Measurements from ENCODE around the gene HGD.
"Not testable (repeated sequence)": the region's sequence is repeated elsewhere in the genome, so short reads cannot be mapped to it uniquely, and the experiment has no call there.

HGD gene

DNA sequence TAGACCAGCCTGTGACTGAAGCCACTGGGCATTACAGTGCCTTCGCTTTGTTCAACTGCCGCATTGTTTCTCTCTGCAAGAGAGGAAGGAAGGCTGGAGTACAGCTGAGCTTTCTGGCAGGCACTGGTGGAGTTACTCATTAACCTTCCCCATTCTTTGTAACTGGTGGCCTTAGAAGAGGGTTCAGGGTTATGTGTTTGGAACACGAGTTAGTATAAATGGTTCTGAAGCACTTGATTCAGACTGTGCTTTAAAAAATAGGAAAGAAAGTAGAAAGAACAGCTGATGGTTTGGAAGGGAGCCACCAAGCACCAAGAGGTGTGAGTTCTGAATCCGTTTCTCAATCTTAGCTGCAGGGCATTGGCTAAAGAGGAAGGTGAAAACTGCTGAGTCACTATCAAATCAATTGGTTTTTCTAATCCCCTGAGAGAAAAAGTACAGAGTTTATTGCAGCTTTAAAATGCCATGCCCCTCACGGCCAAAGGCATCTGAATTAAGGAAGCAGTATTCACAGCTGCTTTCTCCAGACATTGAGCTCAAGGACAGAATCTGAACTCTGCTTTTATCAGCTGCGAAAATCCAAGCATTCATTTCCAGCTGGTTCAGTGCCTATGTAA, 3.6 kb downstream of the HGD start:
- no peak overlapping the region for H3K4me3 ChIP-seq (ENCODE audit: low read depth, low read length)
- no peak for TF ChIP-seq CTCF (IDR thresholded peaks at IDR 0.05; ENCODE audit: borderline replicate concordance, insufficient read depth, low read depth, low read length)

GRCh38 chr3:120677193-120677592, 4.8 kb downstream of the HGD start:
- H3K4me3 ChIP-seq (ENCODE audit: low read depth, low read length): not testable (repeated sequence)

- no peak for TF ChIP-seq CTCF (IDR thresholded peaks at IDR 0.05; ENCODE audit: borderline replicate concordance, insufficient read depth, low read depth, low read length)
- H3K4me3 ChIP-seq (ENCODE audit: low read depth, low read length): no peak overlapping the region
Measured at GRCh38 chr3:120673116-120673515, 8.9 kb downstream of the HGD start.

DNA sequence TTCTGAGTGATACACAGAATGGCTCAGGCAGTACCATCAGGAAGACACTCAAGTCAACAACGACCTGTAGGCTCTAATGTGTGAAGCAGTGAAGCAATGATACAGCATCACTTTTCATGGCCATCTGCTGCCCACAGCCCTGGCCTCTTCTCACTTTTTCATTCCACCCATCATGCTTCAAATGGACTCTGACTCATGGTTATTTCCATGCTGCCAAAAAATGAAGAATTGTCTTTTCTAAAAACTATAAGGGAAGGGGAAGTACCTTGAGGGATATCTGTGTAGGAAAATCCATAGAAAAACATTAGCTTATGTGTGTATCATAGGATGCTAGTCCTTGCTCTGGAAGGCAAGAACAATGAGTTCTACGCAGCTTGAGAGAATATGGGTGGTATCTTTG, 11.5 kb downstream of the HGD start:
- no peak for TF ChIP-seq CTCF (IDR thresholded peaks at IDR 0.05; ENCODE audit: borderline replicate concordance, insufficient read depth, low read depth, low read length)
- H3K4me3 ChIP-seq (ENCODE audit: low read depth, low read length): no peak overlapping the region

GRCh38 chr3:120664926-120665325, 17.1 kb downstream of the HGD start:
- TF ChIP-seq CTCF (IDR thresholded peaks at IDR 0.05; ENCODE audit: borderline replicate concordance, insufficient read depth, low read depth, low read length): no peak
- no peak overlapping the region for H3K4me3 ChIP-seq (ENCODE audit: low read depth, low read length)

GRCh38 chr3:120661945-120662344, 20.1 kb downstream of the HGD start:
- TF ChIP-seq CTCF (IDR thresholded peaks at IDR 0.05; ENCODE audit: borderline replicate concordance, insufficient read depth, low read depth, low read length): no peak
- H3K4me3 ChIP-seq (ENCODE audit: low read depth, low read length): no peak overlapping the region

DNA sequence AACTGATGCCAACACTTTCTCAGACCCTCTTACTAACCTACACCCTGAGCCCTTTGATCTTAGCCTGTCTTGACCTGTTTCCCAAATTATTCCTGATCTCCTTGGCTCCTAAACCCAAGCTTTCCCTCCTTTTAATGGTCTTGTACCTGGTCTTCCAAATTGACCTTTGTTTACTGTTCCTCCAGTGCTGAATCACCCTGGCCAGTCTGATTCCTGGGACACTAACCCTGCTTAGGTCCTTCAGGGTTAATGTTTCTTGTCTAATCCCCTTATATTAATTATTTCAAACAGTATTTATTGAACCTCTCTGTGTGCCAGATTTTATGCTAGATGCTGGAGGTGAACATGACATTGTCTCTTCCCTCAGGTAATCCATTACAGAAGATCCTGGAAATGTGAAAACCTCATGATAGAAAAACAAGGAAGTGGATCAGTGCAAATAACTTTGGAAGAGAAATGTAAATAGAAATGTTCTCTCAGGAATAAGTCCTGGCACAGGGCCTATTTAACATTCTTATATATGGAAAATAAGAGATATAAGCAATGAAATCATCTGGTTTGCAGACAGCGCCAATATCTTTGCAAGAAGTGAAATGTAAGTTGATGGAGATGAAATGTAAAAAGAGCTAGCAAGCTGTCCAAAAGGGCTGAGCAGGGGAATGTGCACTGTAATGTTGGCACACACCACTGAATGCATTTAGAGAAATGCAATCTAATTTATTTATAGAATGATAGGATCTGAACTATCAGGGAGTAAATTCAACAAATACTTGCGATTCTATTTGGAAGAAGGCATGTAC, 20.7 kb downstream of the HGD start:
- no peak overlapping the region for H3K4me3 ChIP-seq (ENCODE audit: low read depth, low read length)
- TF ChIP-seq CTCF (IDR thresholded peaks at IDR 0.05; ENCODE audit: borderline replicate concordance, insufficient read depth, low read depth, low read length): no peak

Data from GM12875 (cell line).